Measurements from ENCODE around the gene MMP26.

DNA sequence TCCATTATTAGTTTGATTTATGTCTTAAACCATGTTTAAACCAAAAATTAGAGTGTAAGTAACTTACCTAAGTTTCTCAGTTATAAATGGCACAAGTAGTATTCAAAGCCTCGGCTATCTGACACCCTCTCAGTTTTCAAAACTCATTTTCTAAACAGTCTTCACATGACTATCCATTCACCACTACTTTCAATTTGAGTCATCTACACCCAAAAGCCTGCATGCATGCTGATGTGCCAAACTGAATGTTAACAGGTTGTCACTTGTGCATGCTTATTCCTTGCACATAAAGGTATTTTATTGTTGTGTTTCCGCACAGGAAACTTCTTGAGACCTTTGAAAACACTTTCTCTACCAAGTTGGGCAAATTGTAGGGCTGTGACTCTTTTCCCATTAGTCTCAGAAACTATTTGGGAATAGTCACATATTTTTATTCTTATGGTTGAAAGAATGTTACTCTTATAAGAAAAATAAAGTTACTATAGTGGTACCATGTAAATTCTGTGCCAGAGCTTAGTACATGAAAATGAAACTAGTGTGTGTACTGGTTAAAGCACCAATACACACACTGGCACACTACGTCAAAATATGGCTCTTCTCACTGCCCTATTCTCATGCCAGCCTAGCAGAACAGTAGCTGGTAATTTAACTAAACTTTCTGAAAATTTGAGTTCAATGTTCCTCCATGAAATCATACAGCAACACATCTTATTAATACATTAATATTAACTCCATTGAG, 4.7 kb upstream of the MMP26 start:
- TF ChIP-seq SCRT2 (tag by site-specific recombination; IDR thresholded peaks at IDR 0.05) (no peak), ZNF121 (tag by site-specific recombination; IDR thresholded peaks at IDR 0.05) (no peak), MZF1 (tag by site-specific recombination; IDR thresholded peaks at IDR 0.05; ENCODE audit: borderline replicate concordance) (no peak), ZFHX2 (tag by site-specific recombination; conservative IDR thresholded peaks at IDR 0.05) (no peak), ZNF510 (tag by site-specific recombination; IDR thresholded peaks at IDR 0.05; ENCODE audit: insufficient replicate concordance) (no peak), ZNF274 (IDR thresholded peaks at IDR 0.05; ENCODE audit: low read length) (no peak), ZNF274 (tag by site-specific recombination; IDR thresholded peaks at IDR 0.05; ENCODE audit: borderline replicate concordance) (no peak), ZNF654 (tag by site-specific recombination; IDR thresholded peaks at IDR 0.05; ENCODE audit: low read depth) (no peak), ZBTB1 (tag by site-specific recombination; IDR thresholded peaks at IDR 0.05) (no peak), SETDB1 (IDR thresholded peaks at IDR 0.05; ENCODE audit: insufficient read length, low read length) (no peak)
- TF ChIP-seq, protein P1, sequence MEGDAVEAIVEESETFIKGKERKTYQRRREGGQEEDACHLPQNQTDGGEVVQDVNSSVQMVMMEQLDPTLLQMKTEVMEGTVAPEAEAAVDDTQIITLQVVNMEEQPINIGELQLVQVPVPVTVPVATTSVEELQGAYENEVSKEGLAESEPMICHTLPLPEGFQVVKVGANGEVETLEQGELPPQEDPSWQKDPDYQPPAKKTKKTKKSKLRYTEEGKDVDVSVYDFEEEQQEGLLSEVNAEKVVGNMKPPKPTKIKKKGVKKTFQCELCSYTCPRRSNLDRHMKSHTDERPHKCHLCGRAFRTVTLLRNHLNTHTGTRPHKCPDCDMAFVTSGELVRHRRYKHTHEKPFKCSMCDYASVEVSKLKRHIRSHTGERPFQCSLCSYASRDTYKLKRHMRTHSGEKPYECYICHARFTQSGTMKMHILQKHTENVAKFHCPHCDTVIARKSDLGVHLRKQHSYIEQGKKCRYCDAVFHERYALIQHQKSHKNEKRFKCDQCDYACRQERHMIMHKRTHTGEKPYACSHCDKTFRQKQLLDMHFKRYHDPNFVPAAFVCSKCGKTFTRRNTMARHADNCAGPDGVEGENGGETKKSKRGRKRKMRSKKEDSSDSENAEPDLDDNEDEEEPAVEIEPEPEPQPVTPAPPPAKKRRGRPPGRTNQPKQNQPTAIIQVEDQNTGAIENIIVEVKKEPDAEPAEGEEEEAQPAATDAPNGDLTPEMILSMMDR (tag by site-specific recombination; IDR thresholded peaks at IDR 0.05), result no peak
- TF ChIP-seq, protein P2, sequence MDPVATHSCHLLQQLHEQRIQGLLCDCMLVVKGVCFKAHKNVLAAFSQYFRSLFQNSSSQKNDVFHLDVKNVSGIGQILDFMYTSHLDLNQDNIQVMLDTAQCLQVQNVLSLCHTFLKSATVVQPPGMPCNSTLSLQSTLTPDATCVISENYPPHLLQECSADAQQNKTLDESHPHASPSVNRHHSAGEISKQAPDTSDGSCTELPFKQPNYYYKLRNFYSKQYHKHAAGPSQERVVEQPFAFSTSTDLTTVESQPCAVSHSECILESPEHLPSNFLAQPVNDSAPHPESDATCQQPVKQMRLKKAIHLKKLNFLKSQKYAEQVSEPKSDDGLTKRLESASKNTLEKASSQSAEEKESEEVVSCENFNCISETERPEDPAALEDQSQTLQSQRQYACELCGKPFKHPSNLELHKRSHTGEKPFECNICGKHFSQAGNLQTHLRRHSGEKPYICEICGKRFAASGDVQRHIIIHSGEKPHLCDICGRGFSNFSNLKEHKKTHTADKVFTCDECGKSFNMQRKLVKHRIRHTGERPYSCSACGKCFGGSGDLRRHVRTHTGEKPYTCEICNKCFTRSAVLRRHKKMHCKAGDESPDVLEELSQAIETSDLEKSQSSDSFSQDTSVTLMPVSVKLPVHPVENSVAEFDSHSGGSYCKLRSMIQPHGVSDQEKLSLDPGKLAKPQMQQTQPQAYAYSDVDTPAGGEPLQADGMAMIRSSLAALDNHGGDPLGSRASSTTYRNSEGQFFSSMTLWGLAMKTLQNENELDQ (tag by site-specific recombination; IDR thresholded peaks at IDR 0.05; ENCODE audit: low read depth), result no peak
- TF ChIP-seq, protein P3, sequence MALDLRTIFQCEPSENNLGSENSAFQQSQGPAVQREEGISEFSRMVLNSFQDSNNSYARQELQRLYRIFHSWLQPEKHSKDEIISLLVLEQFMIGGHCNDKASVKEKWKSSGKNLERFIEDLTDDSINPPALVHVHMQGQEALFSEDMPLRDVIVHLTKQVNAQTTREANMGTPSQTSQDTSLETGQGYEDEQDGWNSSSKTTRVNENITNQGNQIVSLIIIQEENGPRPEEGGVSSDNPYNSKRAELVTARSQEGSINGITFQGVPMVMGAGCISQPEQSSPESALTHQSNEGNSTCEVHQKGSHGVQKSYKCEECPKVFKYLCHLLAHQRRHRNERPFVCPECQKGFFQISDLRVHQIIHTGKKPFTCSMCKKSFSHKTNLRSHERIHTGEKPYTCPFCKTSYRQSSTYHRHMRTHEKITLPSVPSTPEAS (tag by site-specific recombination; IDR thresholded peaks at IDR 0.05), result no peak
- TF ChIP-seq, protein P4, sequence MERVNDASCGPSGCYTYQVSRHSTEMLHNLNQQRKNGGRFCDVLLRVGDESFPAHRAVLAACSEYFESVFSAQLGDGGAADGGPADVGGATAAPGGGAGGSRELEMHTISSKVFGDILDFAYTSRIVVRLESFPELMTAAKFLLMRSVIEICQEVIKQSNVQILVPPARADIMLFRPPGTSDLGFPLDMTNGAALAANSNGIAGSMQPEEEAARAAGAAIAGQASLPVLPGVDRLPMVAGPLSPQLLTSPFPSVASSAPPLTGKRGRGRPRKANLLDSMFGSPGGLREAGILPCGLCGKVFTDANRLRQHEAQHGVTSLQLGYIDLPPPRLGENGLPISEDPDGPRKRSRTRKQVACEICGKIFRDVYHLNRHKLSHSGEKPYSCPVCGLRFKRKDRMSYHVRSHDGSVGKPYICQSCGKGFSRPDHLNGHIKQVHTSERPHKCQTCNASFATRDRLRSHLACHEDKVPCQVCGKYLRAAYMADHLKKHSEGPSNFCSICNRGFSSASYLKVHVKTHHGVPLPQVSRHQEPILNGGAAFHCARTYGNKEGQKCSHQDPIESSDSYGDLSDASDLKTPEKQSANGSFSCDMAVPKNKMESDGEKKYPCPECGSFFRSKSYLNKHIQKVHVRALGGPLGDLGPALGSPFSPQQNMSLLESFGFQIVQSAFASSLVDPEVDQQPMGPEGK (tag by site-specific recombination; IDR thresholded peaks at IDR 0.05), result no peak

Data from HEK293 (cell line).